K562 (cell line): ENCODE data around the gene CFAP157. TPM values are rescaled to one million over a fixed set of nuclear protein-coding genes. Genes with fewer than 3 reads are reported as not detected.

Experiments
- ARHGAP35 ChIP-seq: fragments of 450-650 bp; IDR thresholded peaks from 2 replicates; pipeline ENCODE4 v1.6.1; 2018; ENCODE audit not compliant: partially characterized antibody
- FOXJ3 ChIP-seq: sonication (generic); formaldehyde crosslinking; IDR thresholded peaks from 2 replicates; pipeline ENCODE4 v1.4.0; 2020; ENCODE audit warnings: mild to moderate bottlenecking, missing genetic modification reagents
- YY1 ChIP-seq, 3 experiments: IDR thresholded peaks; 2 replicates each; pipeline ENCODE4 v1.6.1; 2011; ENCODE audit warnings: low read length in 2 of 3, mild to moderate bottlenecking in 2 of 3, moderate library complexity in 2 of 3, borderline replicate concordance in 1 of 3, control low read depth in 1 of 3, low read depth in 1 of 3; ENCODE audit not compliant: insufficient read depth in 3 of 3, insufficient replicate concordance in 2 of 3, control insufficient read depth in 1 of 3, insufficient read length in 1 of 3; ENCODE audit errors: extremely low read depth in 1 of 3
- ZNF79 ChIP-seq: fragments of 250-450 bp; sonication (Bioruptor Pico); IDR thresholded peaks from 2 replicates; pipeline ENCODE4 v1.4.0; 2020; ENCODE audit warnings: low read depth, mild to moderate bottlenecking, moderate library complexity
- polyA plus RNA-seq, 8 experiments: library from polyadenylated mRNA; depleted of rRNA in 4 of 8; stranded (reverse) in 5 of 8; unstranded in 3 of 8; fragments of >200 nt; fragmentation: Nextera tagmentation in 2 of 8; fragmentation: Illumina TruSeq in 1 of 8; extraction: Ambion mirVana in 2 of 8; extraction: Trizol in 1 of 8; gene quantifications; 2 replicates each; pipeline versions ENCODE4 v1.2.1 to v1.2.3, GENCODE V29; 2011 to 2014; ENCODE audit warnings: inconsistent platforms in 1 of 8, missing spikeins in 1 of 8
- total RNA-seq, 7 experiments: library from RNA; depleted of rRNA in 6 of 7; stranded (reverse); fragments of >200 nt in 6 of 7; fragmentation: Illumina TruSeq in 2 of 7; extraction: Trizol in 2 of 7; gene quantifications; 2 replicates each; pipeline versions ENCODE4 v1.2.1 to v1.2.3, GENCODE V29; 2011 to 2021; ENCODE audit warnings: low replicate concordance in 1 of 7
- TF ChIP-seq, protein P1 (sequence below): sonication (generic); formaldehyde crosslinking; IDR thresholded peaks from 2 replicates; pipeline ENCODE4 v1.8.0; 2023; ENCODE audit warnings: missing genetic modification reagents, mild to moderate bottlenecking, borderline replicate concordance
- TF ChIP-seq, protein P2 (sequence below): sonication (generic); formaldehyde crosslinking; IDR thresholded peaks from 2 replicates; pipeline ENCODE4 v1.8.0; 2022; ENCODE audit warnings: mild to moderate bottlenecking, missing genetic modification reagents
- TF ChIP-seq, protein P3 (sequence below), 3 experiments: fragments of 200-800 bp in 1 of 3; fragments of 250-450 bp in 1 of 3; fragments of 450-650 bp in 1 of 3; sonication (Bioruptor Pico) in 1 of 3; sonication (Bioruptor generic) in 1 of 3; formaldehyde crosslinking in 1 of 3; IDR thresholded peaks; 2 replicates each; pipeline versions ENCODE4 v1.6.1 to v1.8.0; 2016 to 2022; ENCODE audit warnings: mild to moderate bottlenecking in 2 of 3, missing genetic modification characterization in 2 of 3, missing compliant biosample characterization in 1 of 3, moderate library complexity in 1 of 3
- TF ChIP-seq, protein P4 (sequence below): sonication (generic); formaldehyde crosslinking; IDR thresholded peaks from 2 replicates; pipeline ENCODE4 v1.8.1; 2023; ENCODE audit warnings: mild to moderate bottlenecking, missing genetic modification reagents
- TF ChIP-seq, protein P5 (sequence below): sonication (generic); formaldehyde crosslinking; IDR thresholded peaks from 2 replicates; pipeline ENCODE4 v1.9.0; 2022; ENCODE audit warnings: mild to moderate bottlenecking, missing genetic modification reagents
- TF ChIP-seq, protein P6 (sequence below): fragments of 250-450 bp; sonication (Bioruptor Pico); IDR thresholded peaks from 2 replicates; pipeline ENCODE4 v1.8.0; 2022; ENCODE audit warnings: moderate library complexity, mild to moderate bottlenecking, inconsistent platforms

The CFAP157 gene
- total and polyA plus RNA-seq, 9 of the 15 experiments (the other 6 are each of a cell fraction or from before 2014, with no cell fraction given) = 0.03 TPM; not detected in 8

DNA sequence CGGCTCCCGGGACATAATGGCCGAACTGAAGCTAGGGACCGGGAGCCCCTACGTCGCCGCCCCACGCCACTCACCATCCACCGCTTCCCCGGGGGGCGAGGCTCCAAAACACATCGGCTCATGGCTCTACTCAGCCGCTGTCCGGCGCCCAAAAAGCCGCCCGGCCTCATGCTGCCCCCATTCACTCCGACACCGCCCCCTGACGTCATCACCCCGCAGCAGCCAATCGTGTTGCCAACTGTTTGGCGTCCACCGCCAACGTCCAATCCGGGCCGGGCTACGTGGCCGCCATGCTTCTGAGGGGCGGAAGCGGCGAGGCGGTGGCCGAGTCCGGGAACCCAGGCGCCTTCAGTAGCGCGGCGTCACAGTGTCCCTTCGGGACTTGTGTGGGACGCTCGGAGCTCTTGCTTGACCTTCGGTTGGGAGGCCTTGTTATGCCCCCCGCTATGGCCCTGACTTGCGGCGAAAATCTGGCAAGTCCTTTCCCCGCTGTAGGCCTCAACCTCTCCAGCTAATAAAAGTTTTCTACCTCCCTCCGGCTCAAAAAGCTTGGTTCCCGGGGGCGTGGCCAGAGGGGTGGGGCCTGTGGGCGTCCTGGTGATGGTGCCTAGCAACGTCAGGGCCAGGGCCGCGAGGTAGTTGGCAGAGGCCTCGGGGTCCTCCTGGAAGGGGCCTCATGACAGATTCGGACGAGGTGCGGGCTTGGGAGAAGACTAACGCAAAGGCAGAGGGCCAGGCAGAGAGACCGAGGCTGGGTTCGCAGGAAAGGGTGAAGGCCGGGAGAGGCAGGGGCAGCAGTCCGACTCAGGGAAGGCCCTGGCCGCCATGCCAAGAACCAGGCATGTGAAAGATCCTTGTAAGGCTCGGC lies 8.9 kb downstream of the CFAP157 start, which contains the start of the genes PTRH1 and TTC16 (continued):
- TF ChIP-seq, protein P1, sequence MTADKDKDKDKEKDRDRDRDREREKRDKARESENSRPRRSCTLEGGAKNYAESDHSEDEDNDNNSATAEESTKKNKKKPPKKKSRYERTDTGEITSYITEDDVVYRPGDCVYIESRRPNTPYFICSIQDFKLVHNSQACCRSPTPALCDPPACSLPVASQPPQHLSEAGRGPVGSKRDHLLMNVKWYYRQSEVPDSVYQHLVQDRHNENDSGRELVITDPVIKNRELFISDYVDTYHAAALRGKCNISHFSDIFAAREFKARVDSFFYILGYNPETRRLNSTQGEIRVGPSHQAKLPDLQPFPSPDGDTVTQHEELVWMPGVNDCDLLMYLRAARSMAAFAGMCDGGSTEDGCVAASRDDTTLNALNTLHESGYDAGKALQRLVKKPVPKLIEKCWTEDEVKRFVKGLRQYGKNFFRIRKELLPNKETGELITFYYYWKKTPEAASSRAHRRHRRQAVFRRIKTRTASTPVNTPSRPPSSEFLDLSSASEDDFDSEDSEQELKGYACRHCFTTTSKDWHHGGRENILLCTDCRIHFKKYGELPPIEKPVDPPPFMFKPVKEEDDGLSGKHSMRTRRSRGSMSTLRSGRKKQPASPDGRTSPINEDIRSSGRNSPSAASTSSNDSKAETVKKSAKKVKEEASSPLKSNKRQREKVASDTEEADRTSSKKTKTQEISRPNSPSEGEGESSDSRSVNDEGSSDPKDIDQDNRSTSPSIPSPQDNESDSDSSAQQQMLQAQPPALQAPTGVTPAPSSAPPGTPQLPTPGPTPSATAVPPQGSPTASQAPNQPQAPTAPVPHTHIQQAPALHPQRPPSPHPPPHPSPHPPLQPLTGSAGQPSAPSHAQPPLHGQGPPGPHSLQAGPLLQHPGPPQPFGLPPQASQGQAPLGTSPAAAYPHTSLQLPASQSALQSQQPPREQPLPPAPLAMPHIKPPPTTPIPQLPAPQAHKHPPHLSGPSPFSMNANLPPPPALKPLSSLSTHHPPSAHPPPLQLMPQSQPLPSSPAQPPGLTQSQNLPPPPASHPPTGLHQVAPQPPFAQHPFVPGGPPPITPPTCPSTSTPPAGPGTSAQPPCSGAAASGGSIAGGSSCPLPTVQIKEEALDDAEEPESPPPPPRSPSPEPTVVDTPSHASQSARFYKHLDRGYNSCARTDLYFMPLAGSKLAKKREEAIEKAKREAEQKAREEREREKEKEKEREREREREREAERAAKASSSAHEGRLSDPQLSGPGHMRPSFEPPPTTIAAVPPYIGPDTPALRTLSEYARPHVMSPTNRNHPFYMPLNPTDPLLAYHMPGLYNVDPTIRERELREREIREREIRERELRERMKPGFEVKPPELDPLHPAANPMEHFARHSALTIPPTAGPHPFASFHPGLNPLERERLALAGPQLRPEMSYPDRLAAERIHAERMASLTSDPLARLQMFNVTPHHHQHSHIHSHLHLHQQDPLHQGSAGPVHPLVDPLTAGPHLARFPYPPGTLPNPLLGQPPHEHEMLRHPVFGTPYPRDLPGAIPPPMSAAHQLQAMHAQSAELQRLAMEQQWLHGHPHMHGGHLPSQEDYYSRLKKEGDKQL = no peak
- TF ChIP-seq, protein P2, sequence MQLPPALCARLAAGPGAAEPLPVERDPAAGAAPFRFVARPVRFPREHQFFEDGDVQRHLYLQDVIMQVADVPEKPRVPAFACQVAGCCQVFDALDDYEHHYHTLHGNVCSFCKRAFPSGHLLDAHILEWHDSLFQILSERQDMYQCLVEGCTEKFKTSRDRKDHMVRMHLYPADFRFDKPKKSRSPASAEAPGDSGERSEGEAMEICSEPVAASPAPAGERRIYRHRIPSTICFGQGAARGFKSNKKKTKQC (CRISPR knock-in tag) = peak; percentile 49
- TF ChIP-seq, protein P3, sequence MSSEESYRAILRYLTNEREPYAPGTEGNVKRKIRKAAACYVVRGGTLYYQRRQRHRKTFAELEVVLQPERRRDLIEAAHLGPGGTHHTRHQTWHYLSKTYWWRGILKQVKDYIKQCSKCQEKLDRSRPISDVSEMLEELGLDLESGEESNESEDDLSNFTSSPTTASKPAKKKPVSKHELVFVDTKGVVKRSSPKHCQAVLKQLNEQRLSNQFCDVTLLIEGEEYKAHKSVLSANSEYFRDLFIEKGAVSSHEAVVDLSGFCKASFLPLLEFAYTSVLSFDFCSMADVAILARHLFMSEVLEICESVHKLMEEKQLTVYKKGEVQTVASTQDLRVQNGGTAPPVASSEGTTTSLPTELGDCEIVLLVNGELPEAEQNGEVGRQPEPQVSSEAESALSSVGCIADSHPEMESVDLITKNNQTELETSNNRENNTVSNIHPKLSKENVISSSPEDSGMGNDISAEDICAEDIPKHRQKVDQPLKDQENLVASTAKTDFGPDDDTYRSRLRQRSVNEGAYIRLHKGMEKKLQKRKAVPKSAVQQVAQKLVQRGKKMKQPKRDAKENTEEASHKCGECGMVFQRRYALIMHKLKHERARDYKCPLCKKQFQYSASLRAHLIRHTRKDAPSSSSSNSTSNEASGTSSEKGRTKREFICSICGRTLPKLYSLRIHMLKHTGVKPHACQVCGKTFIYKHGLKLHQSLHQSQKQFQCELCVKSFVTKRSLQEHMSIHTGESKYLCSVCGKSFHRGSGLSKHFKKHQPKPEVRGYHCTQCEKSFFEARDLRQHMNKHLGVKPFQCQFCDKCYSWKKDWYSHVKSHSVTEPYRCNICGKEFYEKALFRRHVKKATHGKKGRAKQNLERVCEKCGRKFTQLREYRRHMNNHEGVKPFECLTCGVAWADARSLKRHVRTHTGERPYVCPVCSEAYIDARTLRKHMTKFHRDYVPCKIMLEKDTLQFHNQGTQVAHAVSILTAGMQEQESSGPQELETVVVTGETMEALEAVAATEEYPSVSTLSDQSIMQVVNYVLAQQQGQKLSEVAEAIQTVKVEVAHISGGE (CRISPR knock-in tag; IDR thresholded peaks at IDR 0.05) = peak in 1 of 3 experiments; percentile 84; a peak in 2 of 6 replicates
- TF ChIP-seq YY1 (IDR thresholded peaks at IDR 0.05; ENCODE audit: borderline replicate concordance in 1 of 3, control insufficient read depth in 1 of 3, extremely low read depth in 1 of 3, insufficient read depth in 3 of 3, insufficient read length in 1 of 3, insufficient replicate concordance in 2 of 3, low read depth in 1 of 3, low read length in 2 of 3) = peak; percentile 99 to 100 (median 100)
- no peak for TF ChIP-seq FOXJ3
- TF ChIP-seq, protein P4, sequence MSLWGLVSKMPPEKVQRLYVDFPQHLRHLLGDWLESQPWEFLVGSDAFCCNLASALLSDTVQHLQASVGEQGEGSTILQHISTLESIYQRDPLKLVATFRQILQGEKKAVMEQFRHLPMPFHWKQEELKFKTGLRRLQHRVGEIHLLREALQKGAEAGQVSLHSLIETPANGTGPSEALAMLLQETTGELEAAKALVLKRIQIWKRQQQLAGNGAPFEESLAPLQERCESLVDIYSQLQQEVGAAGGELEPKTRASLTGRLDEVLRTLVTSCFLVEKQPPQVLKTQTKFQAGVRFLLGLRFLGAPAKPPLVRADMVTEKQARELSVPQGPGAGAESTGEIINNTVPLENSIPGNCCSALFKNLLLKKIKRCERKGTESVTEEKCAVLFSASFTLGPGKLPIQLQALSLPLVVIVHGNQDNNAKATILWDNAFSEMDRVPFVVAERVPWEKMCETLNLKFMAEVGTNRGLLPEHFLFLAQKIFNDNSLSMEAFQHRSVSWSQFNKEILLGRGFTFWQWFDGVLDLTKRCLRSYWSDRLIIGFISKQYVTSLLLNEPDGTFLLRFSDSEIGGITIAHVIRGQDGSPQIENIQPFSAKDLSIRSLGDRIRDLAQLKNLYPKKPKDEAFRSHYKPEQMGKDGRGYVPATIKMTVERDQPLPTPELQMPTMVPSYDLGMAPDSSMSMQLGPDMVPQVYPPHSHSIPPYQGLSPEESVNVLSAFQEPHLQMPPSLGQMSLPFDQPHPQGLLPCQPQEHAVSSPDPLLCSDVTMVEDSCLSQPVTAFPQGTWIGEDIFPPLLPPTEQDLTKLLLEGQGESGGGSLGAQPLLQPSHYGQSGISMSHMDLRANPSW = 0 out of 2 replicates have a peak, but pooled peaks have one; percentile 33
- TF ChIP-seq, protein P5, sequence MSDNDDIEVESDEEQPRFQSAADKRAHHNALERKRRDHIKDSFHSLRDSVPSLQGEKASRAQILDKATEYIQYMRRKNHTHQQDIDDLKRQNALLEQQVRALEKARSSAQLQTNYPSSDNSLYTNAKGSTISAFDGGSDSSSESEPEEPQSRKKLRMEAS (CRISPR knock-in tag) = peak; percentile 67; the same call in 1 of the 2 replicates
- TF ChIP-seq, protein P6, sequence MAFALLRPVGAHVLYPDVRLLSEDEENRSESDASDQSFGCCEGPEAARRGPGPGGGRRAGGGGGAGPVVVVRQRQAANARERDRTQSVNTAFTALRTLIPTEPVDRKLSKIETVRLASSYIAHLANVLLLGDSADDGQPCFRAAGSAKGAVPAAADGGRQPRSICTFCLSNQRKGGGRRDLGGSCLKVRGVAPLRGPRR (CRISPR knock-in tag) = no peak
- no peak for TF ChIP-seq ARHGAP35
- no peak for TF ChIP-seq ZNF79 (CRISPR knock-in tag)
